KOPT-K1 (cell line): ENCODE data around the gene ZSCAN12.

Experiments
- H3K27ac ChIP-seq: fragments of 200-600 bp; sonication (generic); 2 replicates; pipeline ENCODE4 v1.5.1; 2016; ENCODE audit warnings: antibody characterized with exemption, mild to moderate bottlenecking, low read depth, low read length; ENCODE audit not compliant: poor library complexity, severe bottlenecking
- H3K36me3 ChIP-seq: fragments of 200-600 bp; sonication (generic); 2 replicates; pipeline ENCODE4 v1.5.1; 2017; ENCODE audit warnings: antibody characterized with exemption, mild to moderate bottlenecking, low read length, moderate library complexity; ENCODE audit not compliant: insufficient read depth
- H3K9me3 ChIP-seq: fragments of 200-600 bp; sonication (generic); 2 replicates; pipeline ENCODE4 v1.5.1; 2017; ENCODE audit warnings: antibody characterized with exemption, low read length, mild to moderate bottlenecking; ENCODE audit not compliant: insufficient read depth, poor library complexity, severe bottlenecking

ZSCAN12 gene

GRCh38 chr6:28334286-28335039 lies 65.1 kb downstream of the ZSCAN12 start:
- no peaks in the 10 kb centered on the region for H3K36me3 ChIP-seq
- H3K9me3 ChIP-seq, result no peaks in the 10 kb centered on the region
- no peak overlapping the region for H3K27ac ChIP-seq

- Histone ChIP-seq H3K36me3 (no peaks in the 10 kb centered on the region), H3K9me3 (peaks cover 8% of the 10 kb centered on the region), H3K27ac (no peak overlapping the region)
These were observed 65.9 kb downstream of the ZSCAN12 start for GRCh38 chr6:28333599-28334018.

- H3K27ac ChIP-seq, result no peak overlapping the region
- H3K36me3 ChIP-seq, result no peaks in the 10 kb centered on the region
- peaks cover 8% of the 10 kb centered on the region for H3K9me3 ChIP-seq
These were observed 66.5 kb downstream of the ZSCAN12 start for GRCh38 chr6:28333047-28333446.

GRCh38 chr6:28330041-28330440 lies 69.5 kb downstream of the ZSCAN12 start:
- H3K9me3 ChIP-seq, result peaks cover 36% of the 10 kb centered on the region

More at GRCh38 chr6:28330041-28330440, 69.5 kb downstream of the ZSCAN12 start:
- Histone ChIP-seq H3K36me3 (peaks cover 7% of the 10 kb centered on the region; the same call in 1 of the 2 replicates), H3K27ac (no peak overlapping the region)
